Muscle layer of duodenum (tissue), 2 donors: ENCODE results near the gene ESD.

Experiments
- H3K27ac ChIP-seq: one replicate; pipeline ENCODE4 v1.7.0; 2013; ENCODE audit warnings: mild to moderate bottlenecking, low read length
- H3K27me3 ChIP-seq: one replicate; pipeline ENCODE4 v1.7.0; 2013; ENCODE audit warnings: low read depth, mild to moderate bottlenecking, control low read depth, low read length
- H3K36me3 ChIP-seq, 2 donors: one replicate each; pipeline ENCODE4 v1.7.0; 2013; ENCODE audit warnings: low read length in 2 of 2, control low read depth in 1 of 2, mild to moderate bottlenecking in 1 of 2; ENCODE audit not compliant: insufficient read depth in 2 of 2, control insufficient read depth in 1 of 2
- H3K4me1 ChIP-seq, 2 donors: one replicate each; pipeline ENCODE4 v1.7.0; 2013; ENCODE audit warnings: low read length in 2 of 2, mild to moderate bottlenecking in 2 of 2, control low read depth in 1 of 2, moderate library complexity in 1 of 2; ENCODE audit not compliant: insufficient read depth in 2 of 2, control insufficient read depth in 1 of 2
- H3K4me3 ChIP-seq, 2 donors: one replicate each; pipeline ENCODE4 v1.7.0; 2013; ENCODE audit warnings: low read length in 2 of 2, low read depth in 1 of 2, mild to moderate bottlenecking in 1 of 2
- H3K9me3 ChIP-seq, 2 donors: one replicate each; pipeline ENCODE4 v1.7.0; 2013; ENCODE audit warnings: low read length in 2 of 2, control low read depth in 1 of 2, mild to moderate bottlenecking in 1 of 2; ENCODE audit not compliant: control insufficient read depth in 1 of 2
- donor health status: healthy.

Gene ESD

GRCh38 chr13:46743191-46743590 lies 53.8 kb downstream of the ESD start:
- peaks cover 18 to 39% of the 10 kb centered on the region in 2 donors for H3K36me3 ChIP-seq
- H3K4me3 ChIP-seq = no peak overlapping the region
- H3K27ac ChIP-seq = no peak overlapping the region
- no peaks in the 10 kb centered on the region for H3K4me1 ChIP-seq
- no peaks in the 10 kb centered on the region for H3K27me3 ChIP-seq
- H3K9me3 ChIP-seq = no peaks in the 10 kb centered on the region

GRCh38 chr13:46739447-46740098 lies 57.4 kb downstream of the ESD start:
- H3K27me3 ChIP-seq = no peaks in the 10 kb centered on the region

GRCh38 chr13:46738766-46739165 lies 58.2 kb downstream of the ESD start:
- peaks cover 20 to 34% of the 10 kb centered on the region in 2 donors for H3K36me3 ChIP-seq
- H3K27me3 ChIP-seq = no peaks in the 10 kb centered on the region
- no peaks in the 10 kb centered on the region for H3K9me3 ChIP-seq
- H3K4me1 ChIP-seq = no peaks in the 10 kb centered on the region
- no peak overlapping the region for H3K27ac ChIP-seq
- no peak overlapping the region for H3K4me3 ChIP-seq

More at GRCh38 chr13:46739447-46740098, 57.4 kb downstream of the ESD start:
- H3K36me3 ChIP-seq = peaks cover 18 to 37% of the 10 kb centered on the region in 2 donors
- H3K27ac ChIP-seq = no peak overlapping the region
- H3K4me3 ChIP-seq = no peak overlapping the region
- no peaks in the 10 kb centered on the region for H3K9me3 ChIP-seq
- no peaks in the 10 kb centered on the region for H3K4me1 ChIP-seq

GRCh38 chr13:46738055-46738454 lies 58.9 kb downstream of the ESD start:
- Histone ChIP-seq H3K4me3 (no peak overlapping the region), H3K36me3 (peaks cover 24 to 36% of the 10 kb centered on the region in 2 donors), H3K4me1 (no peaks in the 10 kb centered on the region), H3K9me3 (no peaks in the 10 kb centered on the region), H3K27ac (no peak overlapping the region), H3K27me3 (no peaks in the 10 kb centered on the region)

DNA sequence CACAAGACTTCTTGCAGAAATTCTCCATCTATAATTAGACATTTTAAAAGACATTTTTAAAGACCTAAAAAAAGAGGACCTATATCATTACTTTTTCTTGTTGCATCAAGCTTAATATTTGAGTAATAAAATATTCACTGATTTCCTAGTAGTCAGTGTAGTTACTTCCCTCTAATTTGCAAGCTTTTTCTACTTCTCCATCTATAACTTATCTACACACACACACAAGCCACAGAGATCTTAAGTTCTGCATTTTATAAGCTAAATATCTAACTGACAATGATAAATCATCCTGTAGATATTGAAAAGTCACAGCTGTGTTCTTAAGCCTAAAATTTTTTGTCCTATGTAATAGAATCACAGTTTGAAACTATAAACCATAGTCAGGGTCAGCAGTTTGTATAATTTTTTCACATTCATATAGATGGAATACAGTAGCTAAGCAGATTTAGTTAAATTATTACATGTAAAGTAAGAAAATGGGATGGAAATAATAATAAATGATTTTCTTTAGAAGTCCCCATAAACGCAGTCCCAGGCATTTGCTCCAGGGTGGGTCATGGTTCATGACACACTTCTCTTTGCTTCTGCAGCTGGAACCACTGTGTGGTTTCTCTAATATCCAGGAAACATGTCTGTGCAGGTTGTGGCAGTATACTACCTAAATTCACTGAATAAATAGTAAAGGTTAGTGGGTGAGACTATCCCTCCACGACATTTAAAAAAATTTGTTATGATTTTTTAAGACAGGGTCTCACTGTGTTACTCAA lies 60.2 kb downstream of the ESD start:
- Histone ChIP-seq H3K36me3 (peaks cover 29 to 40% of the 10 kb centered on the region in 2 donors), H3K4me3 (no peak overlapping the region)

DNA sequence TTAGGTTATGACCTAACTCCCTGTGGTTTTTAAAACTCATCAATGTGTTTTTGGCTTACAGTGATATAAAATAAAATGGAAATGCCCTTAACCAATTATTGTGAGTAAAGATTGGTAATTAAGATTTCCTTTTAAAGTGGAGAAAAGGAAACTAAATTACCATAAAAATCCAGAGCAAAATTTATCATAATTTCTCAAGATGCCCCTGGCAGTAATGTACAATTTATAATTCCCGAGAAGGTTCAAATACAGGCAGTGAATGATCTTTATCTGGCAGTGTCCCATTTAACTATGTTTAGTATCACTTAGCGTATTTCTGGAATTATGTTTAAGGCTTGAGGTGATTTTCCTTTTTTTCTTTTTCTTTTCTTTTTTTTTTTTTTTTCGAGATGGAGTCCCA lies 61.5 kb downstream of the ESD start:
- H3K4me1 ChIP-seq = no peaks in the 10 kb centered on the region
- H3K36me3 ChIP-seq = peaks cover 29 to 41% of the 10 kb centered on the region in 2 donors
- no peaks in the 10 kb centered on the region for H3K9me3 ChIP-seq
- no peak overlapping the region for H3K4me3 ChIP-seq
- H3K27me3 ChIP-seq = no peaks in the 10 kb centered on the region
- no peak overlapping the region for H3K27ac ChIP-seq

More for the DNA sequence above, 60.2 kb downstream of the ESD start:
- no peaks in the 10 kb centered on the region for H3K27me3 ChIP-seq
- no peak overlapping the region for H3K27ac ChIP-seq
- H3K9me3 ChIP-seq = no peaks in the 10 kb centered on the region
- no peaks in the 10 kb centered on the region for H3K4me1 ChIP-seq

GRCh38 chr13:46731535-46731934 lies 65.4 kb downstream of the ESD start:
- no peak overlapping the region for H3K27ac ChIP-seq
- H3K4me3 ChIP-seq = no peak overlapping the region
- H3K36me3 ChIP-seq = peaks cover 37 to 58% of the 10 kb centered on the region in 2 donors
- H3K4me1 ChIP-seq = no peaks in the 10 kb centered on the region
- no peaks in the 10 kb centered on the region for H3K9me3 ChIP-seq
- no peaks in the 10 kb centered on the region for H3K27me3 ChIP-seq

DNA sequence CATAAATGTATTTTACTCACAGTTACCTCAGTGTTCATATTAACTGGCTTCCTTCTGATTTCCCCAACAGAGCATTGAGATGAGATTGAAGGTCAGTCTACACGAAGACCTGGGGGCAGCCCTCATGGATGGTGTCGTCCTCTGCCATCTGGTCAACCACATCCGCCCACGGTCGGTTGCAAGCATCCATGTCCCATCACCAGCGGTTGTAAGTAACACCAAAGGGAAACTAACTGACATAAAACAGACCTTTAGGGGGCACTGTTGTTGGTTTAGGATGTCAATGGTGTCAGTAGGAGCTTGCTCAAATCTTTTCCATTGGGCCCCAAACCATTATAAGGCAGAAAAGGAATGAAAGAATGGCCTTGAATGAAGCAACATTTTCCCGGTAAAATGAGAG lies 68.2 kb downstream of the ESD start:
- H3K4me3 ChIP-seq = no peak overlapping the region
- H3K4me1 ChIP-seq = no peaks in the 10 kb centered on the region
- peaks cover 56 to 64% of the 10 kb centered on the region in 2 donors for H3K36me3 ChIP-seq
- H3K27ac ChIP-seq = no peak overlapping the region
- no peaks in the 10 kb centered on the region for H3K27me3 ChIP-seq
- H3K9me3 ChIP-seq = no peaks in the 10 kb centered on the region

DNA sequence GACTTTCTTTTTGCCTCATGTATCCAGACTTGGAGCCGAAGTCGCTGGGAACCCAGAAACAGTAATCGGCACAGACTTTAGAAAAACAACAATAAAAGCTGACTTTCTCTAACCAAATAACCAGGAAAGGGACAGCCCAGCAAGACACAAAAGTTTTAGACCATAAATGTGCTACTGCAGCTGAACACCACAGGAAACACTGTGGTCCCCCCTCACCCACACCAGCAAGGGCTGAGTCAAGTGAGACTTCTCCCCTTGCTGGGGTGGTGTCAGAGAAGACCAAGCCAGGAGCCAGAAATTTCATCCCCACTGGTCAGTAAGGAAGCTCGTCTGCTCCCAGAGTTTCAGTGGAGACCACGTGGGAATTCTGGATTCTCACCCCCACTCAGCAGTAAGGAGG lies 70.6 kb downstream of the ESD start:
- Histone ChIP-seq H3K27ac (no peak overlapping the region), H3K36me3 (peaks cover 44 to 45% of the 10 kb centered on the region in 2 donors)

More for the DNA sequence above, 70.6 kb downstream of the ESD start:
- Histone ChIP-seq H3K4me1 (no peaks in the 10 kb centered on the region), H3K4me3 (no peak overlapping the region), H3K9me3 (no peaks in the 10 kb centered on the region), H3K27me3 (no peaks in the 10 kb centered on the region)
